NCI-H2107 (cell line): ENCODE measurements around the gene HOXB4.

Experiments used
- DNase-seq: peaks from one replicate; lab custom pipeline; 2025; lab: John Stamatoyannopoulos, UW

HOXB4 gene

GRCh38 chr17:48571826-48572417, 6.2 kb downstream of the HOXB4 start:
- no peak for DNase-seq

GRCh38 chr17:48571024-48571818, 6.9 kb downstream of the HOXB4 start:
- no peak for DNase-seq

GRCh38 chr17:48570325-48571023, 7.7 kb downstream of the HOXB4 start:
- no peak for DNase-seq

DNA sequence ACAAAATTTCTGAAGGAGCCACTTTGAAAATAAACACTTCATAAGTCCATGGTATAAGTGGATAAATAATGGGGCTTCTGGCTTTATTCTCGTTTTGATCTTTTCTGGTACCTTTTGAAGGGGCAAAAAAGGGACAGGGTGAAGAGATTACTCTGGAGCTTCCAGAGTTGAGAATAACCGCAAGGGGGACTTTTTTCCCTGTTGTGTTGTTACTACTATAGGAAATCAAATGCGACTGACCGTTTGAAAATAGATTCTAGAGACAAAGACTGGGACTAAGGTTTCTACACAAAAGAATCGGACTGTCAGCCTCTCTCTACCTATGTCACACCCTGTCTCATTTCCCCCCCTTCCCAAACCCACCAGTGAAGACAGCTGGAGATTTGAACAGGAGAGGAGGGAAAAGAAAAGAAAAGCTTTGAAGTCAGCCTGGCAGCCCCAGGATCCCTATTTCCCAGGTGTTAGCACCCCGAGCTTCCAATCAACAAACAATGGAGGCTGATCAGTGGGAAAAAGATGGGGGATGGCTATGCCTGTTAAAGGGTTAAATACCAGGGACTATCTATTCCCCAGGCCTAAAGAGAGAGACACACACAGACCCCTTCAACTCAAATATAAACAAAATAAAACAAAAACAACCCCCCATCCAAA, 8.4 kb downstream of the HOXB4 start:
- no peak for DNase-seq

GRCh38 chr17:48569240-48569582, 8.9 kb downstream of the HOXB4 start:
- no peak for DNase-seq

DNA sequence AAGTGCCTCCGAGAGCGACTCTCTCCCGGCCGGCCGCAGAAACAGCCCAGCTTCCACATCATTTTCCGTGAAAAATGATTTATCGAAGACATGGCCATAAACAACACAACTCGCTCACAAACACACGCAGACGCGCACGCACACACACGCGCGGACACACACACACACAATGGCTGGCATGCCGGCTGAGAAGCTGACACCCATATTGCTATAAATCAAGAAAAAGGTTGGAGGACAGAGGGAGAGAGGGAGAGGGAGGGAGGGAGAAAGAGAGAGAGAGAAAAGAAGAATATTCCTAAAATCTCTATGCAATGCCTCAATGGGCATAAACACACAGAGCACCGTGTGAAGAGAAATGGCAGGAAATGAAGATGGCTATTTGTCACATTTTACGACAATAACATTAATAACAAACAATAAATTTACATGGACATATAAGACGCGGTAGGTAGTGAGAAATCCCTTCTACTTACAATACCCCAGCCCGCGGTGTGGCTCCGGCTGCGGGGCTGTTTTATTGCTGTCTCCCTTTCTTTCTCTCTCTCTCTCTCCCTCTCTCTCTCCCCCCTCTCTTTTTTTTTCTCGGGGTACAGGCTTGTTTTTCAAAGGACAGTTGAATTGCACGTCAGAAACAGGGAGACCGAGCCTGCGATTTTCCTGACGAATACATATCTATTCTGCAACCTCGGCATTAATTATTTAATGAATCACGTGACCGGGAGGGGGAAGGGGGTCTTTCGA, 9.5 kb downstream of the HOXB4 start:
- DNase-seq = no peak

DNA sequence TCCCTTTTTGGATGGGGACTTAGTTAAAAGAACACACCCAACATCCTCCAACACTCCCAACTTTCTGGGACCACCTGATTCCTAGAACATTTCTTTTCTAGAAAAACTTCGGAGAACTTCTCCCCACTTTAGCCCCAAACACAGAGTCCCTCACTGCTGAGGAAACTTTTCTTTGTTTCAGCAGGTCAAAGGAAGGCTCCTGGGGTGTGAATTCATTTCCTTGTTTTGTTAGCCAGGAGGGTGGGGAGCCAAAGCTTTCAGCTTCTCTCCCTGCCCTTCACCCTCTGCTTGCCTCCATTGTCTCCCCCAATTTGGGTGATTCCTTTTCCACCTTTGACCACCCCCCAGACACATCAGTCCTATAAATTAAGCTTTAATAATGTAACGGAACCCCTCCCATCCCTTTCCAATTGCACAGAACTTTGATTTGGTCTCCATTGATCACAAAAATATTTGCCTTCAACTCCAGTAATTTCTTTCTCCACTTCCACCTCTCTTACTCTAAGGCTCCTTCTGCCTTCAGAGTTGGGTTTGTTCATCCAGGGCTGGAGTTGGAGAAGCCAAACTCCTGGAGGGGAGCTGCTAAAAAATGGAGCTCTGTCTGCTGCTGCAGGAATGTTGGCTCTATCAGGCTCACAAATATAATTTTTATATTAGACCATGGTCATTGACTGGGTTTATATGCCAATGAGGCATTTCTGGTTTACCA, 10.3 kb downstream of the HOXB4 start:
- no peak for DNase-seq

DNA sequence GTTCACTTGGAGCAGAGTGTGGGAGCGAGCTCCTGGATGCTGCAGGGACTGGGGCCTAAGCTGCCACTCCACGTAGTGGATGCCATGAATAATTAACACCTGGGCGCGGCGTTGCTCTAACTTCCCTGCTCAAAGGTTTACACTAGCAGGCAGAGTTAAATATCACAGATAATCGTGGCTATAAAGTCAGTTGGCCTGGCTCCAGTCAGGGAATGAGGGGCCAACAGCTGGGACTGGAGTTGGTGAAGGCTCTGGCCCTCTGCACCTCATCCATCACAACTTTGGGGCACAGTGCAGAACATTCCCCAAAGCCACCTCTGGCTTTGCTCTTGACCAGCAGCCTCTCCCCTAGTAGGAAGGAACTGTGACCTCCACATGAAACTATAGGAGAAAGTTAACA, 10.9 kb downstream of the HOXB4 start:
- no peak for DNase-seq

- no peak for DNase-seq
These were observed 11.4 kb downstream of the HOXB4 start for GRCh38 chr17:48566717-48567116.

DNA sequence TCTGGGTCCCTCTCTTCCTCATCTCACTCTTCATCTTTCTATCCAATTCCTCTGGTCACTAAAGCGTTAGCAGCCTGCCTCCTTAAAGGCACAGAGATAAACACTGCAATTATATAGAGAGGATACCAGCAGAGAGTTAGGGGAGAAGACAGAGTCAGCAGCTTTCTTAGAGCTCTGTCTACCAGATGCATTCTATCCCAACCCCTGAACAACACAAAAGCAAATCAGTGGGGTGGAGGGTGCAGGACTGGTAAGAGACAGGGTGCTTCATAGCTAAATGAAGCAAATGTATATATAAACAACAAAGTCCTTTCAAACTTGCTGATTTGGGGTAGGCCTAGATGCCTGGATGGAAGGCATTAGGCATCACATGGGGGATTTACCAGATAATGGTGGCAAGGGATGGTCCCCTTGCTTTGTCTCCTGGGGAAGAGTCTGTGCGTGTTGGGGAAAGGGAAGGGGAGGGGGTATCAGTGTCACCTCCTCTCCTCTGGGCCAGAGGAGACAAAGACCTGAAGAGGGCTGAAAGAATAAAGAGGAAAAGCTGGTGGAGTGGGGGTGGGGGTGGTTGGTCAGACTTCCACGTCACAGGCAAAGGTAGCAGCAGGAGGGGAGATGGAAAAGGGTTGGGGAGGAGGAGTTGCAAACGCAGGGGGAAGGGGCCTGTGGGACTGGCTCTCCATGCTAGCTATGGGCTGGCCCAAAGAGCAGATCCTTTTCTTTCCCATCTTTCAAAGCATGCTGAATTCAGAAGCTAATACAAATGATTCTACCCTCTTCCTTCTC, 12.0 kb downstream of the HOXB4 start:
- DNase-seq = no peak

DNA sequence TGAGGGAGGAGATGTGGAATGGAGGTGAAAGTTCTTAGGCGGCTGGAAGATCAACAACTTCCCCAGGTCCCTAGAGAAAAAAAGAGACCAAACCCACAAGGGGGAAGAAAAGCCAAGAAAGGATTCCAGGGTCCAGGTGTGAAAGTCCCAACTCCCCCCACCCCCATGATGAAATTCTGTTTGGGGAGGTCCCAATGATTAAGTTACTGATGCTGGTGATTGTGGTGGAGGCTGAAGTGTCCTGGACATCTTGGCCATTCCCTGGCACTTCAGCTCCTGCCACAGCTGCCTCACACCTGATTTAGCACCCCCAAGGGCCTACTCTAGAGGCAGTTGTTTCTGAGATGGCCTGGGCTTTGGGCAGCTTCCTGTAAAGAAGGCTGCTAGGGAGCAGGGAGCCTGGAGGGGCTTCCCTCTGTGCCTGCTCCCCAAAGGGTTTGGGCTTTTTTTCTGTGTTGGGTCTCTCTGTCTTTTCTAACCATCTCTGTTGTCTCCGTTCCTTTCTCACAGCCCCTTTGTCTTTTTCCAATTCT, 13.1 kb downstream of the HOXB4 start:
- DNase-seq = no peak

GRCh38 chr17:48564188-48565021, 13.7 kb downstream of the HOXB4 start:
- no peak for DNase-seq

DNA sequence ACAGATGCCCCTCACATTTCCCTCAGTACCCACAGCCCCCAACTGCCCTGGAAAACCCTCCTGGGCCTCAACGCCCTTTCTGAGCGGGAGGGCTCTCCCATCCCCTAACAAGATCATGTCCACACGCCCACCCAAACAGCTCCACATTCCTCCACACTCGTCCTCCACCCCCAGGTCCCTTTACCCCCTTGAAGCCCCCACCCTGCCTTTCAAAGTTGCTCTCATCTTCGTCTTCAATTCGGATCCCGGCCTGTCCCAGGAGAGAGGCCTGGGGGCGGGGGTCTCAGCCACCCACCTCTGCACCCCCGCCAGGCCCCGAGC, 14.3 kb downstream of the HOXB4 start:
- DNase-seq = no peak

DNA sequence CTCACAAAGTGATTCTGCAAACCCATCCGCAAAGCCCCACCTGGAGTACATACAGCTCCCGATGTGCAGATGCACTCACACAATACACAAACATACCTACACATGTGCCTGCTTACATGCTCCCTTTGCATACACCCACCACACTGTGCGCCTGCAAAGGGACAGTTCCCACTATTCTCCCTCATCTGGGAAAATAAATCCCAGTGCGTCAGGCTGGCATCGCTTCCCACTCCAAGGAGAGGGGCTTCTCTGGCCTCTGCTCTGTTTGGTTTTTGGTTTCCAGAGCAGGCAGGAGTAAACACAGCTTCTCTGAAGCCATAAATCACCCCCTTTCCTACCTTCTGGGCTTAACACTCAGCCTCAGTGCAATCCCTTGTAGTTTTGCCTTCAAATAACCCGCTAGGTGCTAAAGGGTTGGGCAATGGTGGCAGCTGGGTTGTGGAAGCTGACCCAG, 14.7 kb downstream of the HOXB4 start:
- DNase-seq = no peak

DNA sequence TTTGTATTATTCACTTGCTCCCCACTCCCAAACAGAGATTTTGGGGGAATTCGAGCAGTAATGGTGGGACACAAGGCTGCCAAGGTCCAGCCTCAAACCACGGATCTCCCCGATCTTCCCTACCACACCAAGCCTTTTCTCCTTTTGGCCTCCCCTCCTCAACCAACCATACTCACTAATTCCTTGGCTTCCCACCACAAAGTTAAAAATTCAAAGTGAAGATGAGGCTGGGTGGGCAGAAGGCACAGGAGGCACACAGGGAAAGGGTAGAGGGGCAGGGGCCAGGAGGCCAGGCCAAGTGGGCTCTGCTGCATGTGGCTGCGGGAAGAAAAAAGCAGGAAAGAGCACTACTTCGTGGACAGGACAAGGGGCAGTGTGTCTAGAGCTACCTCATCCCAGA, 15.2 kb downstream of the HOXB4 start:
- DNase-seq = no peak

GRCh38 chr17:48561884-48562810, 16.0 kb downstream of the HOXB4 start:
- no peak for DNase-seq

DNA sequence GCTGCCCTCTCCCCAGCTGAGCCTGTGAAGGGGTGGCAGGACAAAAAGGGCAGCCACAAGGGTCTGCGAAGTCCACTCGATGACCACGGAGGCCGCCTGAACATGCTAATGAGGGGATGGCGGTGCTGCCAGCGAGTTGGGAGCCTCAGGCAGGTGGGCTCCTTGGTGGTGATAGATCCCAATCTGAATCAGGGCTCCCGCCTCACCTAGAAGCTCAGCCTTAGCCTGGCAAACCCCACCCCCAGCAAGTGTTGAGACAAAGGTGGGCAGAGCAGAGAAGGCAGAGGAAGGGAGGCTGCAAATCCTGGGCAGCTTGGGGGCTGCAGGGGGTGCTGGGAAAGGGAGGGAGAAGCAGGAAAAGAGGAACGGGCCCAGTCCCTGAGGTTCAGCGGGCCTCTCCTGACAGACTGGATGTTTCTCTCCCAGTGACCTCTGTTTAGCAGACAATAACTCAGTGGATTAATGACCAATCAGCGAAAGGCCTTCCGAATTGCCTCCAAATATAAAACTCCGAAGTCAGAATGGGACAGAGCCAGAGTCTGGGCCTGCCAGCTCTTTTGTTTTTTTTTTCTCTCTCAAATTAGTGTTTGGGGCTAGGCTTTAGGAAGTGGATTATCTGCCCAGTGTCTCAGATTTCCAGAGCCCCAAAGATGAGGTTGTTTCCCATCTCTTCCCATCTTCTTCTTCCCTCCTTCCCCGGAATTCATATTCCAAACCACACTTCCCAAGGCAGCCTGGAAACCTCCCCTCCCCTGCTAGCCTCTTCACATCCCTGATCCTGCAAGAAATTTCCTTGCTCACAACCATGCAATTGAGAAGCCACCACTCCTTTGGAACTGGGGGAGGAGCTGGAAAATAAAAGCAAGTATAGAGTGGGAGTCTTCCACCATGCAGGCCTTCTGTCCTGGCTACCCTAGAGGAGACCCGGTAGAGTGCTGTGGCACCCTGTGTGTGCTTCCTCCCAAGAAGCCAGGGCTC, 18.0 kb downstream of the HOXB4 start:
- DNase-seq = no peak
